HG03175 (cell line): ENCODE measurements around the gene BPI.
"Not testable (repeated sequence)": the region's sequence is repeated elsewhere in the genome, so short reads cannot be mapped to it uniquely, and the experiment has no call there.

Experiments used
- ATAC-seq: cut with Tn5 transposase; IDR thresholded peaks from one replicate; pipeline ENCODE4 v1.9.1; 2021; ENCODE audit warnings: mild to moderate bottlenecking, moderate library complexity; ENCODE audit not compliant: unreplicated experiment

Gene BPI

GRCh38 chr20:38302786-38303185 is 1.2 kb upstream of the BPI start:
- ATAC-seq, result no peak

GRCh38 chr20:38304845-38305447 is 990 bp downstream of the BPI start:
- no peak for ATAC-seq

GRCh38 chr20:38305541-38305940 is 1.6 kb downstream of the BPI start:
- no peak for ATAC-seq

- ATAC-seq, result no peak
Observed at GRCh38 chr20:38306379-38306778, 2.4 kb downstream of the BPI start.

GRCh38 chr20:38307371-38308046 is 3.6 kb downstream of the BPI start:
- no peak for ATAC-seq

GRCh38 chr20:38308047-38308438 is 4.1 kb downstream of the BPI start:
- ATAC-seq, result no peak

DNA sequence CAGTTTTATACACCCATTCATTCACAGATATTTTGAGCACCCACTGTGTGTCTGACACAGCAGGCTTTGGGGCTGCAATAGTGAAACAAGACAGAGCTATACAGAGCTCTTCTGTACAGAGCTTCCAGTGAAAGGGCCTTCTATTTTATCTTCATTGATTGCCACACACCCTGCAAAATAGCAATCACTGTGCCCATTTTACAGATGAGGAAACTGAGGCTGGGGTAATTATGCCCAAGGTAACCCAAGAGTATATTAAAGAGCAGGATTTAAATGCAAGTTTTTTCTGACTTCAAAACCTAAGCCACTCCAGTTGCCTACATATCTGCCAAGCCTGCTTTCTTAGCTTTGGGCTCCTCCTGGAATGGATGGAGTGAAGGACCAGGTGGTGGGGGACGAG is 4.5 kb downstream of the BPI start:
- no peak for ATAC-seq

DNA sequence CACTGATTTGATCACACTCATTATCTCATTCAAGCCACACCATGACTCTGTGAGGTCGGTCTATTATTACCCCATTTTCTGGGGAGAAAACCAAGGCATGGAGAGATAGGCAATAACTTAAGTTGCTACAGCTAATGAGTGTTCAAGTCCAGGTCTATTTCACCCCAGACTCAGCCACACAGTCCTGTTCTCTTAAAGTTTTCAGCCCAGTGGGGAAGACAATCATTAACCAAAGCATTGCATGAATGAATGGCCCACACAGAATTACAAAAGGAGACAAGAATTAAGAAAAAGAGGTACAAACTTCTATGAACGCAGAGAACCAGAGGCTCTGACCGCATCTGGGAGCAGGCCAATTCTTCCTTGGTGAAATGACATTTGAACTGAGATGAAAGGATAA is 7.1 kb downstream of the BPI start:
- no peak for ATAC-seq

- ATAC-seq, result no peak
Observed at GRCh38 chr20:38311491-38311890, 7.5 kb downstream of the BPI start.

GRCh38 chr20:38313676-38314075 is 9.7 kb downstream of the BPI start:
- no peak for ATAC-seq

DNA sequence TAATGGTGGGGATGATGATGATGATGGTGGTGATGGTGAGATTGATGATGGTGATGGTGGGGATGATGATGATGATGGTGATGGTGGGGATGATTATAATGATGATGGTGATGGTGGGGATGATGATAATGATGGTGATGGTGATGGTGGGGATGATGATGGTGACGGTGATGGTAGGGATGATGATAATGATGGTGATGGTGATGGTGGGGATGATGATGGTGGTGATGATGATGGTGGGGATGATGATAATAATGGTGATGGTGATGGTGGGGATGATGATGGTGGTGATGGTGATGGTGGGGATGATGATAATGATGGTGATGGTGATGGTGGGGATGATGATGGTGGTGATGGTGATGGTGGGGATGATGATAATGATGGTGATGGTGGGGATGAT is 10.4 kb downstream of the BPI start:
- not testable (repeated sequence) for ATAC-seq

DNA sequence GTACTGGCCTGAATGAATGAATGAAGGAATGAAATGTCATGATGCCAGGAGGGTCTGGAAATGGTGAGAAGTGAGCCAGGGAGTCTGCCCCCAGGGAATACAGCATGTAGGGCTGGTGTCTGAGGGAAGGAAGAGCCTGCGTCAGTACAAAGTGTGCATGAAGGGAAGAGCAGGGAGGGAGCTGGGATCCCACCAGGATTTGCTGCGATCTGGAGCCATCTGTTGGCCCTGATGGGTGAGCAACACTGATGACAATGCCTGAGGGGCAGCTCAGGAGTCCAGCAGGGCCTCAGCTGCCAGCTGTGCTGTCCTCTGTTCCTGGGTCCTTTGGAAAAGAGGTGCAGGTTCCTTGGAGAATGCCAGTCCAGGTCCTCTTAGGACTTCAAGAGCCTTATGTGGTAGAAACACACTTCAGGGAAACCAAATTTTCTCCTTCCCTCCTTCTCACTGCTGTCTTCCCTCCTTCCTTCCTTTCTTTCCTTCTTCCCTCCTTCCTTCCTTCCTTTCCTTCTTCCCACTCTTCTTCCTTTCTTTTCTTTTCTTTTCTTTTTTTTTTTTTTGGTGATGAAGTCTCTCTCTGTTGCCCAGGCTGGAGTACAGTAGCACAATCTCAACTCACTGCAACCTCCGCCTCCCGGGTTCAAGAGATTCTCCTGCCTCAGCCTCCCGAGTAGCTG is 11.5 kb downstream of the BPI start:
- ATAC-seq, result no peak

GRCh38 chr20:38316341-38316740 is 12.4 kb downstream of the BPI start:
- ATAC-seq, result no peak

DNA sequence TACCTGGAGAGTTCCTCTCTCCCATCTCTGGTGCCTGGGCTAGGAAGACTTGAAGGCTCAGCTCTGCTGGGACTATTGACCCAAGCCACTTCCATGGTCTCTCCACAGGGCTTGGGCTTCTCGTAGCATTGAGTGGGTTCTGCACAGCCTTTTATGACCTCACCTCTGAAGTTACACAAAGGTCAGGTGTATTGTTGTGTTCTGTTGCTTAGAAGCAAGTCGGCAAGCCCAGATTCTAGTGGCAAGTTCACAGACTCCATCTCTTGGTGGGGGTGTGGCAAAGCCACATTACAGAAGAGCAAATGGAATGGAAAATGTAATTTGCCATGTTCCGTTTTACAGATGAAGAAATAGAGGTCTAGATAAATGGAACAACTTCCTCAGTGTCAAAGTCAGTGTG is 13.5 kb downstream of the BPI start:
- ATAC-seq, result no peak

- no peak for ATAC-seq
Observed at GRCh38 chr20:38320221-38320620, 16.3 kb downstream of the BPI start.

GRCh38 chr20:38321959-38322598 is 18.1 kb downstream of the BPI start:
- no peak for ATAC-seq

DNA sequence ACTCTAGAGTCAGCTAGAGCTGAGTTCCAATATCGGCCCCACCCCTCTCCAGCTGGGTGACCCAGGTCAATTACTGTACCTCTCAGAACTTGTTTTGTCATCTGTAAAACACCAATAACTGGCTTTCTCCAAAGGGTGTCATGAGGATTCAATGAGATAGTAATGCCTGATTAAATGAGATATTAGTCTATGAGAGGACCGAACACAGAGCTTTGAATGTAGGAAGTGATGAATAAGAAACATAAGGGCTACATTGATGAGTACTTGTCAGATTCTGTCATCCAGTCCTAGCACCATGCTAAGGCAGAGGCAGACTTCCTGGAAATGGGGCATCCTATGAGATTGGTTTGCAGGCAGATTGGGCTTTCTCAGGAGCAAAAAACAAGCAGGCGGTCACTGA is 20.2 kb downstream of the BPI start:
- no peak for ATAC-seq

- ATAC-seq, result no peak
Observed at GRCh38 chr20:38325167-38325566, 21.2 kb downstream of the BPI start.

DNA sequence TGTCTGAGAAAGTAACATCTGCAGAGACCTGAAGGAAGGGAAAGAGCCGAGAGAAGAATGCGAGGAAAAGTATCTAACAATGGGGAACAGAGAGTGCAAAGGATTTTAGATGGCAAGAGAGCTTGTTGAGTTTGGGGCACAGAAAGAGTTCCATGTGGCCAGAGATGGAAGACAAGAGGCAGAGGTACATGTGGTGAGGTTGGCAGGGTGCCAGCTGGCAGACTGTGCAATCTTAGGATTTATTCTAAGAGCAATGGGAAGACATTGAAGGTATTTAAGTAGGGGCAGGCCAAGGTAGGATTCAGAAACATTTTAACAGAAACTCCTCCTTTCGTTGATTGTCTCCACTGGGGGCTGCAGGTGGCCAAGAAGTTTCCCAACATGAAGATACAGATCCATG is 21.9 kb downstream of the BPI start:
- no peak for ATAC-seq

GRCh38 chr20:38326309-38326708 is 22.4 kb downstream of the BPI start:
- no peak for ATAC-seq

- no peak for ATAC-seq
Observed at GRCh38 chr20:38330638-38331037, 26.7 kb downstream of the BPI start.

DNA sequence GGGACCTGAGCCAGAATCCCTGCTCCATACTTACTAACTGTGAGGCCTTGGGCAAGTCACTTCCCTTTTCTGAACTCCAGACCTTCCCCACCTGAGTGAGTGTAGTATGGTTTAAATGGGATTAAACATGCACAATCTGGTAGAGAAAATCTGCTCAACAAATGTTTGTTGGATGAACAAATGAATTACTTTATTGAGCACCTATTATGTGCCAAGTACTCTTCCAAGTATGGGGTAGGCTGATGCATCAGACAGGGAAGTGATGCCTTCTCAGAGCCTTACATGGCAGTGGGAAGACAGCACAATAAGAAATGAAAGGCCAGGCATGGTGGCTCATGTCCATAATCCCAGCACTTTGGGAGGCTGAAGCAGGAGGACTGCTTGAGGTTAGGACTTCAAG is 27.3 kb downstream of the BPI start:
- no peak for ATAC-seq
